ENCODE data around the gene BRI3. TPM values are rescaled to one million over a fixed set of nuclear protein-coding genes. Genes with fewer than 3 reads are reported as not detected.
A peak's percentile ranks its signal among the peaks of the same experiment; 100 is the strongest.

BRI3 gene
- total and polyA plus RNA-seq, 2 of the 13 experiments (the other 11 are each of a cell fraction or from before 2014, with no cell fraction given) = 54.0 to 103 TPM

DNA sequence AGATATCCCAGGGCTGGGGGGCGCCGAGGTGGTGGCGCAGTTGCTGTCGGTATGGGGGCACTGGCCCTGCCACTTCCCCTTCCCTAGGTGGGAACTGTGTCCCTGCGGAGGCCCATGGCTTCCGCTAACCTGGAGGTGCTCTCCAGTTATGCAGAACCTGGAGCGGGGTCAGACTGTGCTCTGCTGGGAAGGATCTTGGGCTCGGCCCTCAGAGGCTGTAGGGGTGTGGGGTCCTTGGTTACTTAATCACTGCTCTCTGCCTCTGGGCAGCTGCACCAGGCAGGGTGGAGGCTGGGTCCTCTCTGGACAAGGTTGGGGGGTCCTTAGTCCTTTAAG, 2.4 kb downstream of the BRI3 start:
- no CpG with 5 or more reads among the region's 8 CpGs for WGBS (ENCODE audit: low lambda C conversion rate)
- H4K20me1 ChIP-seq (ENCODE audit: insufficient read depth, low read length) = peaks cover 31% of the 10 kb centered on the region; the same call in 1 of the 2 replicates
- H3K79me2 ChIP-seq (ENCODE audit: insufficient read depth, low read length) = peaks cover 46% of the 10 kb centered on the region
- peaks cover 81% of the 10 kb centered on the region for H3K4me1 ChIP-seq (ENCODE audit: insufficient read depth, low read length)
- CTCF ChIA-PET (ENCODE audit: low intra/inter-chr PET ratio, low total read pairs) = no interaction called here
- FAIRE-seq (no peak), ATAC-seq (peak; percentile 1; the same call in 1 of the 3 replicates), DNase-seq (ENCODE audit: low spot score) (no peak)
- H3K4me3 ChIP-seq (replicated peaks in 1 of 3; ENCODE audit: insufficient read depth in 1 of 3, low read depth in 2 of 3, low read length in 3 of 3) = peak overlapping the region; percentile 65 to 85 (median 77); a peak in 5 of 6 replicates
- no TSS peak for BruUV-seq (replicated peaks)
- intact Hi-C loops (cut with micrococcal nuclease; ENCODE audit: unreplicated experiment) (no loop called here), in situ Hi-C loops (cut with HindIII; ENCODE audit: extremely low pct_ligation_motif_present, low pct_unique_long_range_greater_than_20kb) (loop anchor here (5.0 kb wide), 1 partner anchor 133 kb away; no protein-coding TSS in a partner anchor)
- POLR2A ChIA-PET = no interaction called here
- H3K27me3 ChIP-seq (ENCODE audit: control insufficient read depth in 1 of 2, insufficient read depth in 2 of 2, low read length in 2 of 2) = no peaks in the 10 kb centered on the region; a peak in 1 of 5 replicates
- H2AFZ ChIP-seq (ENCODE audit: low read length) = no peak overlapping the region
- TF ChIP-seq ZNF331 (CRISPR knock-in tag; IDR thresholded peaks at IDR 0.05) (peak; percentile 78), FOXP1 (IDR thresholded peaks at IDR 0.05) (no peak), FOXP1 (CRISPR knock-in tag; IDR thresholded peaks at IDR 0.05) (no peak)
- H3K9ac ChIP-seq (ENCODE audit: insufficient read depth, low read depth, low read length) = peak overlapping the region; percentile 89; the same call in 1 of the 2 replicates
- H3K4me2 ChIP-seq (ENCODE audit: low read depth, low read length) = peak overlapping the region; percentile 92
- peaks cover 3 to 7% of the 10 kb centered on the region in 2 experiments; a peak in 3 of 5 replicates for H3K36me3 ChIP-seq (replicated peaks in 1 of 2; ENCODE audit: control insufficient read depth in 1 of 2, insufficient read depth in 2 of 2, low read length in 2 of 2)
- H3K9me3 ChIP-seq (ENCODE audit: low read length) = no peaks in the 10 kb centered on the region
- H3K27ac ChIP-seq (ENCODE audit: extremely low read length, insufficient read depth, low read length) = peak overlapping the region; percentile 15

- Histone ChIP-seq H3K27ac (ENCODE audit: extremely low read length, insufficient read depth, low read length) (no peak overlapping the region), H3K4me3 (replicated peaks in 1 of 3; ENCODE audit: insufficient read depth in 1 of 3, low read depth in 2 of 3, low read length in 3 of 3) (peak overlapping the region in 2 of 3 experiments; percentile 77 to 85; a peak in 3 of 6 replicates), H3K36me3 (replicated peaks in 1 of 2; ENCODE audit: control insufficient read depth in 1 of 2, insufficient read depth in 2 of 2, low read length in 2 of 2) (peaks cover 3 to 7% of the 10 kb centered on the region in 2 experiments; a peak in 3 of 5 replicates), H4K20me1 (ENCODE audit: insufficient read depth, low read length) (peaks cover 34% of the 10 kb centered on the region; the same call in 1 of the 2 replicates), H3K9me3 (ENCODE audit: low read length) (no peaks in the 10 kb centered on the region), H3K9ac (ENCODE audit: insufficient read depth, low read depth, low read length) (no peak overlapping the region), H3K4me2 (ENCODE audit: low read depth, low read length) (peak overlapping the region; percentile 92), H3K27me3 (ENCODE audit: control insufficient read depth in 1 of 2, insufficient read depth in 2 of 2, low read length in 2 of 2) (no peaks in the 10 kb centered on the region; a peak in 1 of 5 replicates), H3K79me2 (ENCODE audit: insufficient read depth, low read length) (peaks cover 49% of the 10 kb centered on the region), H3K4me1 (ENCODE audit: insufficient read depth, low read length) (peaks cover 81% of the 10 kb centered on the region), H2AFZ (ENCODE audit: low read length) (no peak overlapping the region)
- intact Hi-C loops (cut with micrococcal nuclease; ENCODE audit: unreplicated experiment) = no loop called here
- BruUV-seq (replicated peaks) = no TSS peak
- FAIRE-seq = no peak
- 89% methylated on average over 8 of the region's 20 CpGs for WGBS (ENCODE audit: low lambda C conversion rate)
- peak; percentile 9 for ATAC-seq
- ChIA-PET POLR2A (no interaction called here), CTCF (ENCODE audit: low intra/inter-chr PET ratio, low total read pairs) (no interaction called here)
- DNase-seq (ENCODE audit: low spot score) = peak; percentile 51
- in situ Hi-C loops (cut with HindIII; ENCODE audit: extremely low pct_ligation_motif_present, low pct_unique_long_range_greater_than_20kb) = loop anchor here (5.0 kb wide), 1 partner anchor 133 kb away; no protein-coding TSS in a partner anchor
- peak; percentile 14; the same call in 1 of the 2 replicates for TF ChIP-seq ARID5B (CRISPR knock-in tag; IDR thresholded peaks at IDR 0.05)
- peak; percentile 51; the same call in 1 of the 2 replicates for TF ChIP-seq SAP130 (CRISPR knock-in tag; IDR thresholded peaks at IDR 0.05; ENCODE audit: low read depth)
- TF ChIP-seq ELF3 (CRISPR knock-in tag; IDR thresholded peaks at IDR 0.05) = 0 out of 2 replicates have a peak, but pooled peaks have one; percentile 24
- TF ChIP-seq, protein P1, sequence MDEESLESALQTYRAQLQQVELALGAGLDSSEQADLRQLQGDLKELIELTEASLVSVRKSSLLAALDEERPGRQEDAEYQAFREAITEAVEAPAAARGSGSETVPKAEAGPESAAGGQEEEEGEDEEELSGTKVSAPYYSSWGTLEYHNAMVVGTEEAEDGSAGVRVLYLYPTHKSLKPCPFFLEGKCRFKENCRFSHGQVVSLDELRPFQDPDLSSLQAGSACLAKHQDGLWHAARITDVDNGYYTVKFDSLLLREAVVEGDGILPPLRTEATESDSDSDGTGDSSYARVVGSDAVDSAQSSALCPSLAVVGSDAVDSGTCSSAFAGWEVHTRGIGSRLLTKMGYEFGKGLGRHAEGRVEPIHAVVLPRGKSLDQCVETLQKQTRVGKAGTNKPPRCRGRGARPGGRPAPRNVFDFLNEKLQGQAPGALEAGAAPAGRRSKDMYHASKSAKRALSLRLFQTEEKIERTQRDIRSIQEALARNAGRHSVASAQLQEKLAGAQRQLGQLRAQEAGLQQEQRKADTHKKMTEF (CRISPR knock-in tag; IDR thresholded peaks at IDR 0.05) = no peak
- 0 out of 2 replicates have a peak, but pooled peaks have one; percentile 21 for TF ChIP-seq ZFX (CRISPR knock-in tag; IDR thresholded peaks at IDR 0.05; ENCODE audit: low read depth)
- TF ChIP-seq ETV5 (CRISPR knock-in tag; IDR thresholded peaks at IDR 0.05; ENCODE audit: borderline replicate concordance) = peak; percentile 61; the same call in 1 of the 2 replicates
- TF ChIP-seq HNF4A (CRISPR knock-in tag; IDR thresholded peaks at IDR 0.05) = peak; percentile 37; the same call in 1 of the 2 replicates
- TF ChIP-seq SP5 (CRISPR knock-in tag; IDR thresholded peaks at IDR 0.05; ENCODE audit: borderline replicate concordance, low read depth) = no peak
- TF ChIP-seq KMT2B (CRISPR knock-in tag; IDR thresholded peaks at IDR 0.05) = no peak
These were observed 3.0 kb downstream of the BRI3 start for GRCh38 chr7:98284335-98285036.
